Left forelimb (tissue), 1 donor: ENCODE measurements around the gene ABTB1.

Experiments
- DNase-seq: peaks from one replicate; pipeline ENCODE4 v3.0.0-alpha.2; 2018; ENCODE audit warnings: low spot score

ABTB1 gene

GRCh38 chr3:127673191-127674100 is 694 bp downstream of the ABTB1 start:
- DNase-seq = peak; percentile 72

- DNase-seq = peak; percentile 57
Measured at GRCh38 chr3:127674101-127674721, 1.5 kb downstream of the ABTB1 start.

GRCh38 chr3:127674790-127675189 is 2.0 kb downstream of the ABTB1 start:
- DNase-seq = no peak

GRCh38 chr3:127675651-127676391 is 3.1 kb downstream of the ABTB1 start:
- DNase-seq = peak; percentile 60

GRCh38 chr3:127676456-127676855 is 3.7 kb downstream of the ABTB1 start:
- DNase-seq = peak; percentile 37

GRCh38 chr3:127676921-127677351 is 4.2 kb downstream of the ABTB1 start:
- peak; percentile 49 for DNase-seq

- DNase-seq = peak; percentile 62
Measured at GRCh38 chr3:127677541-127678314, 5.0 kb downstream of the ABTB1 start.

GRCh38 chr3:127678315-127678599 is 5.5 kb downstream of the ABTB1 start:
- peak; percentile 31 for DNase-seq

GRCh38 chr3:127678611-127679533 is 6.1 kb downstream of the ABTB1 start:
- DNase-seq = peak; percentile 38

- DNase-seq = peak; percentile 46
Measured at GRCh38 chr3:127679534-127680145, 6.9 kb downstream of the ABTB1 start.

GRCh38 chr3:127680146-127680661 is 7.5 kb downstream of the ABTB1 start:
- DNase-seq = peak; percentile 33

GRCh38 chr3:127680798-127681221 is 8.1 kb downstream of the ABTB1 start:
- peak; percentile 55 for DNase-seq

GRCh38 chr3:127682175-127682554 is 9.4 kb downstream of the ABTB1 start:
- peak; percentile 11 for DNase-seq

GRCh38 chr3:127682561-127682960 is 9.8 kb downstream of the ABTB1 start:
- DNase-seq = peak; percentile 57

- peak; percentile 57 for DNase-seq
Measured at GRCh38 chr3:127684871-127685707, 12.3 kb downstream of the ABTB1 start.

- DNase-seq = no peak
Measured at GRCh38 chr3:127685708-127686511, 13.2 kb downstream of the ABTB1 start.

GRCh38 chr3:127686512-127686894 is 13.8 kb downstream of the ABTB1 start:
- DNase-seq = no peak

GRCh38 chr3:127687228-127687737 is 14.5 kb downstream of the ABTB1 start:
- DNase-seq = no peak
